Dermis blood vessel endothelial cell (primary cell): ENCODE data around the gene LINC00237. TPM values are rescaled to one million over a fixed set of nuclear protein-coding genes. Genes with fewer than 3 reads are reported as not detected.

Source experiments
- DNase-seq: peaks from one replicate; pipeline ENCODE4 v3.0.0; 2010
- total RNA-seq: library from RNA; depleted of rRNA; stranded (reverse); fragments of >200 nt; gene quantifications from 2 replicates; pipeline ENCODE4 v1.2.3, GENCODE V29; 2014

The LINC00237 gene
- not detected in 2 replicates for total RNA-seq

DNA sequence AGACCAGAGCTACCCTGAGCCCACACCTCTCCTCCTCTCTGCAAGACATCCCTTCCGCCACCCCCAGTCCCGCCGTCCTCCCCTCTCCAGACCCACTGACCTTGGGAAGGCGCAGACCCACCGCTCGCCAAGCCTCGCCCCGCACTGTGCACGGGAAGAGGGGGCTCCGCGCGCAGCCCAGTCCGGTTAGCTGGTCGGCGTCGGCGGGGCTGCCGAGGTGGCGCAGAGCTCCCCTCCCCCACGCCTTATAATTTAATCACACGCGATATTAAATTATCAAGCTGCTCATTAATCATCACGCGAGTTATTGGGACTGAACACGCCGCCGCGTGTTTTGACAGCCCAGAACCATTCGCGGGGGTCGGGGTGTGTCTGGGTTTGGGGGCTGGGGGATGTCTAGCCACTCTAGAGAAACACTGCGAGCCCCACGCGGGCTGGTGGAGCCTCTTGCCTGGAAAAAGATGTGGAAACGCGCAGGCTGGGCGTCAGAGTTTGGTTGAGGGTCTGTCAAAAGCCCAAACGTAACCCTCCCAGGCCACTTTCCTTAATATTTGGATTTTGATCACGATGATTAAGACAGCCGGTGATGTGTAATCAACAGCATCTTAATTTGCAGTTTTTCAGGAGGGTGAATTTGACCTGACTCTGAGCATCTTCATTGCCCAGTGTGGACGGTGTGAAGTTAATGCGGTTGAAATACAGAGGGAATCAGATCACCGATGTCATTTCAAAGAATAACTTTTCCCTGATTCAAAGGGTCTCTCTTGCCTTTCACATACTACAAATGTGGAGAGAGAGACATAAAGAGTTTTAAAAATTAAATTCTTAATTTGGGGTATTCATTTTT lies at the start of gene LINC00237:
Gene LINC00237 (minus strand): TSS at position 188 of the 847 bp plus-strand sequence.
- no peak for DNase-seq

GRCh38 chr20:21155268-21155667 lies 49.1 kb upstream of the LINC00237 start:
- DNase-seq, result no peak

- no peak for DNase-seq
Measured at GRCh38 chr20:21154692-21155091, 48.5 kb upstream of the LINC00237 start.

DNA sequence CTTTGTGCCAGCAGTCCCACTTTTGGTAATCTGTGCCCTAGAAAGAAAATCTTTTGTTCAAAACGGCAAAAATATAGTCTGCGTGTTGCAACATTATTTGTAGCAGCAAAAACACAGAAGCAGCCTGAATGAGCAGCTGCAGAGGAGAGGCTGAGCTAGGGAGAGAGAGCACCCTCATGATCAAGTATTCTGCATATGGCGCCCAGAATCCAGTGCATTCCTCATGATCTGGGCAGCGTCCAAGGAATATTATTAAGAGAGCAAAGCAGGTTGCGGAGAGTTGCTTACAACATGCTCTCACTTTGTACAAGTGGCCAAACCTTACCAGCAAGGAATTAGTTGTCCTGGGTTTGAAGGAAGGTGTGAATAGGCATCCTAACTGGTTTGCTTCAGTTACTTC lies 45.6 kb upstream of the LINC00237 start:
- DNase-seq, result no peak

GRCh38 chr20:21149344-21149743 lies 43.2 kb upstream of the LINC00237 start:
- no peak for DNase-seq

GRCh38 chr20:21147593-21147992 lies 41.4 kb upstream of the LINC00237 start:
- DNase-seq, result no peak

DNA sequence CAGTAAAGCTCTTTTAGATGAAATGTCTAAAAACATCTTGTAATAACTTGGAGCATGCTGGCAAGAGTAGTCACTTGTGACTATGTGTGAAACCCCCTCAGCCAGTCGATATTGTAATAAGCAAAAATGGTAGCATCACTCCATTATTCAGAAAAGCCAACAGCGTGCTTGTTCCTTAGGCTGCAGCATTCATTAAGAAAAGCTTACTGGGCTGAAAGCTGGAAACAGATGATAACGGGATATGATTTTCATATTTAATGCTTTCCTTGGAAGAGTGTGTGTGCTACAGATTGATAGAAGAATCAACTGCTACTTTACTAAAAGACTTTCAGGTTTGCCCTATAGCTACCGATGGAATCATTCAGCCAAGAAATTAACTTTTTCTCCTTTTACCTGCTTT lies 40.1 kb upstream of the LINC00237 start:
- no peak for DNase-seq

GRCh38 chr20:21145424-21145823 lies 39.3 kb upstream of the LINC00237 start:
- no peak for DNase-seq

DNA sequence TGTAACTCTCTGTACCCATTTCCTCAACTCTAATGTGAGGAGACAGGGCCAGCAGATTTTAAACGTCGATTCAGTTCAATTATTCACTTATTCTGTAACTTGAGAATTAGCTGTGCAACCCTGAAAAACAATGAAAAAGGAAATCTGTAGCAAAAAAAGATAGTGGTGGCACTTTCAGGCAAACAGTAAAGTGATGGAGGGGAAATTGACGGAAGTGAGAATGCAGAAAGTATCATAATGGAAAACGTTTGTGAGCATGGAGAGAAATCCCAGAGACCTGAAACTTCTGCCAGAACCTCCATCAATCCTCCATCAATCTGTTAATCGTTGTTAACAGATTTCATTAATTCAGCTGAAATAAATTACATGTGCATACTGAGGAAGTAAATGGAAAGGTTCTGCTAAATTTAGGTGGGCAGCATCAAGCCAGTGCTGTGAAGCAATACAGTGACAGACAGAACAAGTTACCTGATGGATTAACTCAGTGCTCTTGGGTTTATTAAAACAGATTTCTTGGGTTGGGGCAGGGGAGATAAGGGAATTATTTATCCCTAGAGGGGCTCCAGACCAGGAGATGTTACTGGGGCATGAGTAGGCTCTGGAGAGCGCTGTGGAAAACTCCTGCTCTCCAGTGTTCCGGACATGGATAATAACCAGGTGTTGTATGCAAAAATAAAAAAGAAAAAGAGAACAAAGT lies 37.2 kb upstream of the LINC00237 start:
- no peak for DNase-seq

DNA sequence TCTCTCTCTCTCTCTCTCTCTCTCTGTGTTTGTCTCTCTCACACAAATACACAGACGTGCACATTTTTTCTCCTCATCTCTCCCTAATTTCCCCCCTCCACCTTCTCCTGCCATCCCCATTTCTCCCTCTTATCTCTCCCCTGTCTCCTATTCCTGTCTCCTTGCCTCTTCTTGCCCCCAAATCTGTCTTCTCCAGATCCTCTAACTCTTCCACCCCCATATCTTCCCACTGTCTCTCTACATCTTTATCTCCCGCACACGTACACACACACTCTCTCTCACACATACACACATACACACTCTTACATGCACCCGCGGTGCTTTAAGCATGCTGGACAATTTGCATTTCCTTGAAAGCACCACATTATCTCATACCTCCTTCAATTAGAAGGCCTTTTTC lies 35.7 kb upstream of the LINC00237 start:
- no peak for DNase-seq

GRCh38 chr20:21139881-21140566 lies 33.9 kb upstream of the LINC00237 start:
- DNase-seq, result no peak

DNA sequence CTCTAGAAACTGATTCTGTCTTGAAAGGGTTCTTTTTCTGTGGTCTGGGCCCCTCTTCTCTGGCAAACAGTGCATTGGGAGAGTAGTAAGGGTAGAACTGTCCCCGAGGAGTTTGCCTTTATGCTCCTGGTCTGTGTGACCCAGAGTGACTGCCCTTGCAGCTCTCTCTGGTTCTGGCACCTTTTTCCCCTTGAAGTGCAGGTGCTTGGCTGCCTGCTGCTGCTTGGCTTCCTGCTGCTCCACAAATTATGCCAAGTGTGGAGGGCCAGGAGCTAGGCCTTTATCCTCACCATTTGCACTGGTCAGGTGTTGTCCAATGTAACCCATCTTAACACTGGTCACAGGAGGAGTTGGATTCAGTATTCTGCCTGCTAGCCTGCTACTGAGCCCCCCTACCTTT lies 30.9 kb upstream of the LINC00237 start:
- DNase-seq, result no peak

GRCh38 chr20:21136015-21136732 lies 30.0 kb upstream of the LINC00237 start:
- DNase-seq, result no peak

- no peak for DNase-seq
Measured at GRCh38 chr20:21134883-21135493, 28.8 kb upstream of the LINC00237 start.

DNA sequence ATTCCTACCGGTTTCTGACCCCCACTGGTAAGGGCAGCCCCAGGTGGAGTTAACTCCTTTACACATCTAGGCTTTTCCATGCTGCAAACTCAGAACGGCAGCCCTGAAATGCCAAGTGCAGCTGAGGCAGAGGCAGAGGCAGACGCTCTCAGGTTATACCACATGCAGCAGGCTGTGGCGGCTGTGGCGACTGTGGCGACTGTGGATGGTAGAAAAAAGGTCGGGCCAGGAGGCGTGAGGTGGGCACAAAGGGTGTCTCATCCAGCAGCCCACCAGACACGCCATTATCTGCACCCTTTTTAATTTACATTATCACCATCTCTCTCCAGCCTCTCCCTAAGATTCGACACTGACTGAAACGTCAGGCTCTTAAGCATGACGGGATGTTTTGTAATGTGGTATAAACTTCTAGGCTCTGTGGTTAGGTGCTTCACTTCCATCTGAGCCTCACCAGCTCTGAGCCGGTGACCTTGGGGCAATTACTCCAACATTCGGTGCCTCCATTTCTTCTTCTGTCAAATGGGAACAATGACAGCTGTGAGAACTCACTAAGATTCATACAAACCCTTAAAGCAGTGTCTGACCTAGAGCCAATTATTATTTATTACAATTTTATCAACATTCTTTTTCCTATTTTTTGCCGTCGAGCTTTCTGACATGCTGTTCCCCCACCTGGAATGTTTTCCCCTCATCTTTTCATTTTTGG lies 27.9 kb upstream of the LINC00237 start:
- DNase-seq, result no peak

DNA sequence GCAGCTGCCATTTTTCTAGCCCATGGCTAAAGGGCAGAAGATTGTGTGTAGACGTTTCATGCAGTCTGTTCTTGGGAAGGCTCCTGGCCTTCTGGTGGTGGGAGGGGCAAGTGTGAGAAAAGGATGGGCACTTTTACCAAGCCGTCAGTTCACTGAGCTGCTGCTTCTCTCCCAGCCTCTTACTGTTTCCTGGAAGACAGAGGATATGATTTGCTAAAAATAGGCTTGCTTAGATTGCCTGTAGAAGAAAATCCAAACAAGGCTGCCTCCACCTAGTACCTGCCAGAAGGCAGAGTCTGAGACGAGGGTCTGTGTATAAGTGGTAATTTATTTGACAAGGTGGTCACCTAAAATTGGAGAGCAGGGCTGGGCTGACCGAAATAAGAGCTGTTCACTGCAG lies 27.2 kb upstream of the LINC00237 start:
- no peak for DNase-seq

- DNase-seq, result no peak
Measured at GRCh38 chr20:21129861-21130260, 23.7 kb upstream of the LINC00237 start.

- DNase-seq, result no peak
Measured at GRCh38 chr20:21127201-21127981, 21.2 kb upstream of the LINC00237 start.

- DNase-seq, result no peak
Measured at GRCh38 chr20:21126581-21126870, 20.4 kb upstream of the LINC00237 start.

DNA sequence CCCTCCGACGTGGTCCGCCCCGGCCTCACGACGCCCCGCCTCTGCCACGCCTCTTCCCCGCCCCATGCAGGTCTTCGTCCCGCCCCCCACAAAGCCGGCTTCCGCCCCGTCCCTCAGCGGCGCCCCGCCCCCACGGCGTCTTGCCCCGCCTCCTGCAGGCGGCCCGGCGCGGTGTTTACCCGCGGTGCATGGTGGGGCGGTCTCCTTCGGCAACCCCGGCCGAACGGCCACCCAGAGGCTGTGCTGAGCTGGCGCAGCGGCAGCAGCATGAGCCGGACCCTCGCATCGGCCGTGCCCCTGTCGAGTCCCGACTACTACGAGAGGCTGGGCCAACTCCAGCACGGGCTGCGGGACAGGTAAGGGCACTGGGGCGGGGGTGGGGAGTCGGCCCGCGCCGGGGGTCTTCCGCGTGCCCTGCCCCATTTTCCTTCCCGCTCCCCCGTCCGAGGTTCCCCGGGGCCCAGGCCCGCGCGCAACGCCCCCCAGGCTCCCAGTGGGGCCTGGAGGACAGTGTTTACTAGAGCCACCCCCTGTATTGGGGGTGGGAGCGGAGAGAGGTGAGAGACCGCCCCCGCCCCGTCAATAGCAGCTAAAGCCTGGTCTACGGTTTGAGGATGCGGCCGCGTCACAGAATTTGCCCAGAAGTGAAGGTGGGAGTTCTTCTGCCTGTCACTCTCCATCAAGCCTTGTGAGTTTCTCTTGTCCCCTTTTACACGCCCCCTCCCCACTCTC lies 19.9 kb upstream of the LINC00237 start, which contains the start of gene KIZ:
Gene KIZ (plus strand): TSS at position 234 of the 732 bp plus-strand sequence. CDS start 34 bp downstream, at position 268.
- peak; percentile 98 for DNase-seq
